ENCODE measurements around the gene SSH3.

The SSH3 gene

GRCh38 chr11:67290801-67291200 is 12.5 kb upstream of the SSH3 start:
- peaks cover 28% of the 10 kb centered on the region for H3K79me2 ChIP-seq (ENCODE audit: low read length)
- peaks cover 6% of the 10 kb centered on the region; the same call in 1 of the 2 replicates for H3K9me3 ChIP-seq (ENCODE audit: insufficient read depth, low read length)
- no peaks in the 10 kb centered on the region for H4K20me1 ChIP-seq (ENCODE audit: insufficient read depth, low read length)
- no peak for TF ChIP-seq CTCF (IDR thresholded peaks at IDR 0.05; ENCODE audit: low read depth, low read length)
- TF ChIP-seq EZH2phosphoT487 (IDR thresholded peaks at IDR 0.05; ENCODE audit: low read depth), result no peak
- H3K36me3 ChIP-seq (replicated peaks; ENCODE audit: low read depth, low read length), result peaks cover 56% of the 10 kb centered on the region
- H3K4me2 ChIP-seq (ENCODE audit: low read length), result no peak overlapping the region
- H3K27ac ChIP-seq (ENCODE audit: low read length), result no peak overlapping the region
- no peaks in the 10 kb centered on the region for H3K27me3 ChIP-seq (ENCODE audit: low read depth, low read length)
- H2AFZ ChIP-seq (ENCODE audit: low read depth, low read length), result no peak overlapping the region
- no peak overlapping the region for H3K4me3 ChIP-seq (ENCODE audit: low read length)
- H3K9ac ChIP-seq (ENCODE audit: low read length), result no peak overlapping the region
- H3K4me1 ChIP-seq (ENCODE audit: low read length), result peaks cover 22% of the 10 kb centered on the region

- Histone ChIP-seq H4K20me1 (ENCODE audit: insufficient read depth, low read length) (no peaks in the 10 kb centered on the region), H2AFZ (ENCODE audit: low read depth, low read length) (no peak overlapping the region), H3K36me3 (replicated peaks; ENCODE audit: low read depth, low read length) (peaks cover 59% of the 10 kb centered on the region), H3K9ac (ENCODE audit: low read length) (no peak overlapping the region), H3K79me2 (ENCODE audit: low read length) (peaks cover 27% of the 10 kb centered on the region), H3K4me2 (ENCODE audit: low read length) (no peak overlapping the region), H3K9me3 (ENCODE audit: insufficient read depth, low read length) (peaks cover 11% of the 10 kb centered on the region; the same call in 1 of the 2 replicates), H3K27me3 (ENCODE audit: low read depth, low read length) (no peaks in the 10 kb centered on the region), H3K4me1 (ENCODE audit: low read length) (peaks cover 22% of the 10 kb centered on the region), H3K4me3 (ENCODE audit: low read length) (no peak overlapping the region), H3K27ac (ENCODE audit: low read length) (no peak overlapping the region)
- no peak for TF ChIP-seq CTCF (IDR thresholded peaks at IDR 0.05; ENCODE audit: low read depth, low read length)
- no peak for TF ChIP-seq EZH2phosphoT487 (IDR thresholded peaks at IDR 0.05; ENCODE audit: low read depth)
Measured at GRCh38 chr11:67291481-67292381, 11.6 kb upstream of the SSH3 start.

- peaks cover 11% of the 10 kb centered on the region; the same call in 1 of the 2 replicates for H3K9me3 ChIP-seq (ENCODE audit: insufficient read depth, low read length)
- no peaks in the 10 kb centered on the region for H3K27me3 ChIP-seq (ENCODE audit: low read depth, low read length)
- H3K4me1 ChIP-seq (ENCODE audit: low read length), result peaks cover 13% of the 10 kb centered on the region
- no peak overlapping the region for H3K9ac ChIP-seq (ENCODE audit: low read length)
- TF ChIP-seq EZH2phosphoT487 (IDR thresholded peaks at IDR 0.05; ENCODE audit: low read depth) (no peak), CTCF (IDR thresholded peaks at IDR 0.05; ENCODE audit: low read depth, low read length) (no peak)
- no peak overlapping the region for H3K4me3 ChIP-seq (ENCODE audit: low read length)
- no peak overlapping the region for H3K27ac ChIP-seq (ENCODE audit: low read length)
- no peaks in the 10 kb centered on the region for H4K20me1 ChIP-seq (ENCODE audit: insufficient read depth, low read length)
- no peak overlapping the region for H3K4me2 ChIP-seq (ENCODE audit: low read length)
- H2AFZ ChIP-seq (ENCODE audit: low read depth, low read length), result no peak overlapping the region
- H3K79me2 ChIP-seq (ENCODE audit: low read length), result peaks cover 18% of the 10 kb centered on the region
- H3K36me3 ChIP-seq (replicated peaks; ENCODE audit: low read depth, low read length), result peaks cover 58% of the 10 kb centered on the region
Measured at GRCh38 chr11:67292671-67293070, 10.7 kb upstream of the SSH3 start.

- no peak overlapping the region for H3K27ac ChIP-seq (ENCODE audit: low read length)
- H3K9ac ChIP-seq (ENCODE audit: low read length), result no peak overlapping the region
- no peak overlapping the region for H3K4me2 ChIP-seq (ENCODE audit: low read length)
- H3K36me3 ChIP-seq (replicated peaks; ENCODE audit: low read depth, low read length), result peaks cover 58% of the 10 kb centered on the region
- no peak for TF ChIP-seq EZH2phosphoT487 (IDR thresholded peaks at IDR 0.05; ENCODE audit: low read depth)
- no peak for TF ChIP-seq CTCF (IDR thresholded peaks at IDR 0.05; ENCODE audit: low read depth, low read length)
- H3K9me3 ChIP-seq (ENCODE audit: insufficient read depth, low read length), result peaks cover 11% of the 10 kb centered on the region; the same call in 1 of the 2 replicates
- peaks cover 9% of the 10 kb centered on the region for H3K4me1 ChIP-seq (ENCODE audit: low read length)
- H4K20me1 ChIP-seq (ENCODE audit: insufficient read depth, low read length), result no peaks in the 10 kb centered on the region
- no peak overlapping the region for H2AFZ ChIP-seq (ENCODE audit: low read depth, low read length)
- no peaks in the 10 kb centered on the region for H3K27me3 ChIP-seq (ENCODE audit: low read depth, low read length)
- peaks cover 14% of the 10 kb centered on the region for H3K79me2 ChIP-seq (ENCODE audit: low read length)
- H3K4me3 ChIP-seq (ENCODE audit: low read length), result no peak overlapping the region
Measured at GRCh38 chr11:67293090-67293489, 10.2 kb upstream of the SSH3 start.
